ENCODE results near the gene GIN1. TPM values are rescaled to one million over a fixed set of nuclear protein-coding genes. Genes with fewer than 3 reads are reported as not detected.

Gene GIN1
- total and polyA plus RNA-seq, 9 of the 15 experiments (the other 6 are each of a cell fraction or from before 2014, with no cell fraction given), result 2.4 to 9.8 (median 7.8) TPM

- TF ChIP-seq KAT2B (IDR thresholded peaks at IDR 0.05; ENCODE audit: low read depth, low read length), result no peak
- TF ChIP-seq SOX6 (IDR thresholded peaks at IDR 0.05), result peak; percentile 76
- TF ChIP-seq MTA2 (IDR thresholded peaks at IDR 0.05; ENCODE audit: low read depth), result no peak
- TF ChIP-seq ADNP (tag; IDR thresholded peaks at IDR 0.05), result 0 out of 2 replicates have a peak, but pooled peaks have one; percentile 17
Measured at GRCh38 chr5:103101079-103101750, 18.7 kb downstream of the GIN1 start (continued).

- Histone ChIP-seq H3K9me1 (ENCODE audit: control insufficient read depth, insufficient read depth, low read length) (no peaks in the 10 kb centered on the region), H3K4me1 (replicated peaks in 1 of 2; ENCODE audit: control insufficient read depth in 2 of 2, insufficient read depth in 2 of 2, low read length in 2 of 2) (peaks cover 0 to 11% of the 10 kb centered on the region in 2 experiments; a peak in 2 of 5 replicates), H3K4me2 (ENCODE audit: insufficient read depth, low read length) (no peak overlapping the region), H3K9ac (ENCODE audit: insufficient read depth in 1 of 2, low read depth in 2 of 2, low read length in 2 of 2) (no peak overlapping the region), H3K27me3 (ENCODE audit: control insufficient read depth in 2 of 2, insufficient read depth in 2 of 2, low read length in 2 of 2) (no peaks in the 10 kb centered on the region), H3K27ac (ENCODE audit: extremely low read depth, low read depth, low read length) (no peak overlapping the region), H3K9me3 (replicated peaks; ENCODE audit: control insufficient read depth, insufficient read depth, low read depth, low read length) (no peaks in the 10 kb centered on the region), H3K36me3 (ENCODE audit: control insufficient read depth, insufficient read depth, low read length) (peaks cover 3% of the 10 kb centered on the region; the same call in 1 of the 3 replicates), H3K4me3 (no peak overlapping the region), H2AFZ (ENCODE audit: low read depth, low read length) (no peak overlapping the region), H3K79me2 (ENCODE audit: control insufficient read depth, insufficient read depth, low read length) (no peaks in the 10 kb centered on the region), H4K20me1 (replicated peaks; ENCODE audit: control insufficient read depth, insufficient read depth, low read length) (no peaks in the 10 kb centered on the region)
- in situ Hi-C loops (cut with MboI) (no loop called here), intact Hi-C loops (cut with micrococcal nuclease) (no loop called here)
- BruUV-seq (replicated peaks), result no TSS peak
- WGBS (ENCODE audit: insufficient coverage, low coverage, missing lambda C conversion rate), result 16% methylated on average over 2 of the region's 2 CpGs
- ATAC-seq (no peak), FAIRE-seq (no peak), DNase-seq (ENCODE audit: extremely low read depth in 1 of 4, low spot score in 3 of 4) (peak in 2 of 4 experiments; percentile 34 to 38)
- POLR2A ChIA-PET, result no interaction called here
- CTCF ChIA-PET (ENCODE audit: low intra/inter-chr PET ratio), result no interaction called here
- TF ChIP-seq FOXK2 (conservative IDR thresholded peaks at IDR 0.05 in 1 of 2, IDR thresholded peaks at IDR 0.05 in 1 of 2; ENCODE audit: low read depth in 2 of 2) (no peak), ZNF740 (CRISPR knock-in tag; IDR thresholded peaks at IDR 0.05) (no peak), ZNF740 (tag; IDR thresholded peaks at IDR 0.05) (no peak), POLR2G (IDR thresholded peaks at IDR 0.05; ENCODE audit: low read depth, low read length) (no peak), SIX5 (IDR thresholded peaks at IDR 0.05; ENCODE audit: borderline replicate concordance in 1 of 2, insufficient read depth in 1 of 2, low read depth in 1 of 2, low read length in 2 of 2) (peak; percentile 44 to 65), SOX6 (IDR thresholded peaks at IDR 0.05) (no peak), ZBED1 (IDR thresholded peaks at IDR 0.05) (no peak), TCF7L2 (IDR thresholded peaks at IDR 0.05; ENCODE audit: low read depth, low read length) (no peak), ZNF232 (CRISPR knock-in tag; IDR thresholded peaks at IDR 0.05) (no peak), TOE1 (IDR thresholded peaks at IDR 0.05; ENCODE audit: borderline replicate concordance) (peak; percentile 90), TOE1 (CRISPR knock-in tag; IDR thresholded peaks at IDR 0.05; ENCODE audit: borderline replicate concordance, low read depth) (no peak), SIN3A (IDR thresholded peaks at IDR 0.05; ENCODE audit: borderline replicate concordance in 2 of 2, control insufficient read depth in 1 of 2, low read depth in 2 of 2, low read length in 2 of 2) (no peak), ZNF785 (CRISPR knock-in tag; IDR thresholded peaks at IDR 0.05) (no peak), CXXC5 (CRISPR knock-in tag; IDR thresholded peaks at IDR 0.05) (no peak), CBFA2T3 (IDR thresholded peaks at IDR 0.05) (no peak), FOXA1 (IDR thresholded peaks at IDR 0.05; ENCODE audit: borderline replicate concordance) (no peak), PHB (CRISPR knock-in tag; IDR thresholded peaks at IDR 0.05) (no peak), TFE3 (CRISPR knock-in tag; IDR thresholded peaks at IDR 0.05) (peak; percentile 93)
Measured at GRCh38 chr5:103098993-103099392, 20.9 kb downstream of the GIN1 start.
